ENCODE results near the gene AQP12A. TPM values are rescaled to one million over a fixed set of nuclear protein-coding genes. Genes with fewer than 3 reads are reported as not detected.

Gene AQP12A
- total and polyA plus RNA-seq, 9 of the 15 experiments (the other 6 are each of a cell fraction or from before 2014, with no cell fraction given), result not detected

DNA sequence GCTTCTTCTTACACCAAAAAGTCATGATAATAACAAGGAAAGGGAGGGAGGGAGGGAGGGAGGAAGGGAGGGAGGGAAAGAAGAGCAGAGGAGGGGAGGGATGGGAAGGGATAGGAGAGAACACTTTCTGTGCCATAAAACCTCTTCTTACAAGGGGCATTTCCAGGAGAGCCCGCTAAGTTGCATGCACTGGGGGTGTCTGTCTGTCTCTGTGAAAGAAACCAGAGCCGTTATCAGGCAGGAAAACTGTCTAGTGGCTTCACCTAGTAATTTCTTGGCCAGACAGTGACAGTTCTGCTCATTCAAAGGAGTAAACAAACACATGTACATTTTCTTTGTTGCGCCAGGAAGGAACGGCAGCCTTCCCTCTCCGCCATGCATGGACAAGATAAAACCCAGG lies 45.8 kb downstream of the AQP12A start:
- H2AFZ ChIP-seq (ENCODE audit: low read depth, low read length), result no peak overlapping the region
- WGBS (ENCODE audit: insufficient coverage, low coverage, missing lambda C conversion rate), result 0% methylated on average over 4 of the region's 5 CpGs
- in situ Hi-C loops (cut with MboI), result no loop called here
- no peak for DNase-seq (ENCODE audit: extremely low read depth in 1 of 4, low spot score in 3 of 4)
- no peaks in the 10 kb centered on the region for H4K20me1 ChIP-seq (replicated peaks; ENCODE audit: control insufficient read depth, insufficient read depth, low read length)
- ChIA-PET POLR2A (no interaction called here), CTCF (ENCODE audit: low intra/inter-chr PET ratio) (no interaction called here)
- H3K9me3 ChIP-seq (replicated peaks; ENCODE audit: control insufficient read depth, insufficient read depth, low read depth, low read length), result no peaks in the 10 kb centered on the region
- BruUV-seq (replicated peaks), result no TSS peak
- no peak for ATAC-seq
- no peak overlapping the region for H3K4me2 ChIP-seq (ENCODE audit: insufficient read depth, low read length)
- peaks cover 0 to 7% of the 10 kb centered on the region in 2 experiments; a peak in 1 of 5 replicates for H3K4me1 ChIP-seq (replicated peaks in 1 of 2; ENCODE audit: control insufficient read depth in 2 of 2, insufficient read depth in 2 of 2, low read length in 2 of 2)
- no peaks in the 10 kb centered on the region for H3K36me3 ChIP-seq (ENCODE audit: control insufficient read depth, insufficient read depth, low read length)
- no peak overlapping the region for H3K4me3 ChIP-seq
- H3K27me3 ChIP-seq (ENCODE audit: control insufficient read depth in 2 of 2, insufficient read depth in 2 of 2, low read length in 2 of 2), result peaks cover 4 to 74% of the 10 kb centered on the region in 2 experiments; a peak in 4 of 5 replicates
- no peaks in the 10 kb centered on the region for H3K79me2 ChIP-seq (ENCODE audit: control insufficient read depth, insufficient read depth, low read length)
- no peaks in the 10 kb centered on the region for H3K9me1 ChIP-seq (ENCODE audit: control insufficient read depth, insufficient read depth, low read length)
- no peak overlapping the region for H3K9ac ChIP-seq (ENCODE audit: insufficient read depth in 1 of 2, low read depth in 2 of 2, low read length in 2 of 2)
- no peak for FAIRE-seq
- H3K27ac ChIP-seq (ENCODE audit: extremely low read depth, low read depth, low read length), result no peak overlapping the region
- intact Hi-C loops (cut with micrococcal nuclease), result no loop called here
- TF ChIP-seq ZSCAN29 (IDR thresholded peaks at IDR 0.05) (no peak), TSC22D4 (tag; IDR thresholded peaks at IDR 0.05) (no peak), ZC3H8 (IDR thresholded peaks at IDR 0.05) (no peak), GTF3C2 (IDR thresholded peaks at IDR 0.05; ENCODE audit: borderline replicate concordance, extremely low read depth, insufficient read length) (no peak), SMARCE1 (IDR thresholded peaks at IDR 0.05) (no peak), HOXB6 (CRISPR knock-in tag; IDR thresholded peaks at IDR 0.05; ENCODE audit: borderline replicate concordance) (no peak), TAF7 (tag; IDR thresholded peaks at IDR 0.05) (no peak), KLF16 (IDR thresholded peaks at IDR 0.05) (no peak), ZNF436 (CRISPR knock-in tag; IDR thresholded peaks at IDR 0.05) (no peak), TRIM24 (IDR thresholded peaks at IDR 0.05) (no peak), DMBX1 (CRISPR knock-in tag; IDR thresholded peaks at IDR 0.05; ENCODE audit: borderline replicate concordance) (no peak), BCLAF1 (IDR thresholded peaks at IDR 0.05; ENCODE audit: borderline replicate concordance in 1 of 2, control insufficient read depth in 1 of 2, low read depth in 2 of 2, low read length in 1 of 2) (no peak), MAFF (IDR thresholded peaks at IDR 0.05; ENCODE audit: low read length) (no peak), SAFB (IDR thresholded peaks at IDR 0.05; ENCODE audit: borderline replicate concordance, low read depth, low read length) (no peak), CXXC5 (CRISPR knock-in tag; IDR thresholded peaks at IDR 0.05) (no peak)
- TF ChIP-seq, protein P1, sequence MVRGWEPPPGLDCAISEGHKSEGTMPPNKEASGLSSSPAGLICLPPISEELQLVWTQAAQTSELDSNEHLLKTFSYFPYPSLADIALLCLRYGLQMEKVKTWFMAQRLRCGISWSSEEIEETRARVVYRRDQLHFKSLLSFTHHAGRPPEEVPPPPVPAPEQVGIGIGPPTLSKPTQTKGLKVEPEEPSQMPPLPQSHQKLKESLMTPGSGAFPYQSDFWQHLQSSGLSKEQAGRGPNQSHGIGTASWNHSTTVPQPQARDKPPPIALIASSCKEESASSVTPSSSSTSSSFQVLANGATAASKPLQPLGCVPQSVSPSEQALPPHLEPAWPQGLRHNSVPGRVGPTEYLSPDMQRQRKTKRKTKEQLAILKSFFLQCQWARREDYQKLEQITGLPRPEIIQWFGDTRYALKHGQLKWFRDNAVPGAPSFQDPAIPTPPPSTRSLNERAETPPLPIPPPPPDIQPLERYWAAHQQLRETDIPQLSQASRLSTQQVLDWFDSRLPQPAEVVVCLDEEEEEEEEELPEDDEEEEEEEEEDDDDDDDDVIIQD (CRISPR knock-in tag; IDR thresholded peaks at IDR 0.05), result no peak
- TF ChIP-seq, protein P2, sequence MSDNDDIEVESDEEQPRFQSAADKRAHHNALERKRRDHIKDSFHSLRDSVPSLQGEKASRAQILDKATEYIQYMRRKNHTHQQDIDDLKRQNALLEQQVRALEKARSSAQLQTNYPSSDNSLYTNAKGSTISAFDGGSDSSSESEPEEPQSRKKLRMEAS (CRISPR knock-in tag; IDR thresholded peaks at IDR 0.05), result no peak
